NCI-H2081 (cell line): ENCODE measurements around the gene IZUMO4.

Experiments used
- DNase-seq, 2 experiments: peaks; one replicate each; lab custom pipeline; 2025; lab: John Stamatoyannopoulos, UW

IZUMO4 gene

GRCh38 chr19:2096480-2097202 lies at the start of gene IZUMO4:
Gene IZUMO4 (plus strand): TSS chr19:2096915. CDS start chr19:2096946, 31 bp downstream.
- peak; percentile 96 to 97 for DNase-seq

- DNase-seq = no peak
Measured at GRCh38 chr19:2047076-2047448, 49.7 kb upstream of the IZUMO4 start.

- DNase-seq = no peak
Measured at GRCh38 chr19:2047449-2048103, 49.1 kb upstream of the IZUMO4 start.

GRCh38 chr19:2048104-2048958 lies 48.4 kb upstream of the IZUMO4 start:
- DNase-seq = no peak

- no peak for DNase-seq
Measured at GRCh38 chr19:2048959-2049740, 47.6 kb upstream of the IZUMO4 start.

- DNase-seq = peak; percentile 42 to 54
Measured at GRCh38 chr19:2049741-2050348, 46.9 kb upstream of the IZUMO4 start.

GRCh38 chr19:2050349-2050990 lies 46.2 kb upstream of the IZUMO4 start:
- DNase-seq = no peak

- DNase-seq = peak; percentile 79 to 89
Measured at GRCh38 chr19:2050991-2051772, 45.5 kb upstream of the IZUMO4 start, which contains the start of gene MKNK2. Gene MKNK2 (minus strand): TSS chr19:2051244. CDS start chr19:2050851, 393 bp downstream.

- no peak for DNase-seq
Measured at GRCh38 chr19:2051773-2052704, 44.7 kb upstream of the IZUMO4 start.

GRCh38 chr19:2053601-2054389 lies 42.9 kb upstream of the IZUMO4 start:
- no peak for DNase-seq

- DNase-seq = no peak
Measured at GRCh38 chr19:2054763-2055162, 42.0 kb upstream of the IZUMO4 start.

GRCh38 chr19:2055931-2056836 lies 40.5 kb upstream of the IZUMO4 start:
- peak in 1 of 2 experiments; percentile 10 for DNase-seq

GRCh38 chr19:2056837-2057192 lies 39.9 kb upstream of the IZUMO4 start:
- no peak for DNase-seq

GRCh38 chr19:2057484-2058469 lies 38.9 kb upstream of the IZUMO4 start:
- DNase-seq = no peak

GRCh38 chr19:2058570-2059421 lies 37.9 kb upstream of the IZUMO4 start:
- no peak for DNase-seq
